IMR-90 (cell line): ENCODE data around the gene MED12L. TPM values are rescaled to one million over a fixed set of nuclear protein-coding genes. Genes with fewer than 3 reads are reported as not detected.

ENCODE experiments used
- ELK1 ChIP-seq: fragments of 150-350 bp; IDR thresholded peaks from 2 replicates; pipeline ENCODE4 v1.6.1; 2016; ENCODE audit warnings: low read depth, mild to moderate bottlenecking, low read length, moderate library complexity, borderline replicate concordance
- MAZ ChIP-seq: IDR thresholded peaks from 2 replicates; pipeline ENCODE4 v1.6.1; 2012; ENCODE audit warnings: low read depth, mild to moderate bottlenecking, low read length, improper control_type of control experiment, moderate library complexity, borderline replicate concordance
- NFE2L2 ChIP-seq: fragments of 150-350 bp; IDR thresholded peaks from 2 replicates; pipeline ENCODE4 v1.6.1; 2016; ENCODE audit warnings: low read depth, mild to moderate bottlenecking, low read length
- RAD21 ChIP-seq: IDR thresholded peaks from 2 replicates; pipeline ENCODE4 v1.6.1; 2012; ENCODE audit warnings: low read length, improper control_type of control experiment
- polyA plus RNA-seq, 3 experiments: library from polyadenylated mRNA; depleted of rRNA; stranded (reverse); fragments of >200 nt; gene quantifications; 2 replicates each; pipeline ENCODE4 v1.2.3, GENCODE V29; 2012; ENCODE audit warnings: low replicate concordance in 1 of 3
- total RNA-seq: library from RNA; depleted of rRNA; stranded (reverse); fragments of >200 nt; gene quantifications from 2 replicates; pipeline ENCODE4 v1.2.3, GENCODE V29; 2012

The MED12L gene
- total and polyA plus RNA-seq, 2 of the 4 experiments (the other 2 are of a cell fraction), result 0.05 to 0.18 TPM

GRCh38 chr3:151227807-151228665 lies 142.6 kb downstream of the MED12L start (continued):
- no peak; the same call in 1 of the 2 replicates for TF ChIP-seq MAZ
- peak; percentile 98 for TF ChIP-seq RAD21
- no peak for TF ChIP-seq ELK1
- peak; percentile 83; the same call in 1 of the 2 replicates for TF ChIP-seq NFE2L2
